Fibroblast of upper back skin (primary cell): Measurements from ENCODE around the gene CAMK2G.

Experiments used
- DNase-seq: peaks from one replicate; pipeline ENCODE4 v3.0.0-alpha.2; 2013

Gene CAMK2G

DNA sequence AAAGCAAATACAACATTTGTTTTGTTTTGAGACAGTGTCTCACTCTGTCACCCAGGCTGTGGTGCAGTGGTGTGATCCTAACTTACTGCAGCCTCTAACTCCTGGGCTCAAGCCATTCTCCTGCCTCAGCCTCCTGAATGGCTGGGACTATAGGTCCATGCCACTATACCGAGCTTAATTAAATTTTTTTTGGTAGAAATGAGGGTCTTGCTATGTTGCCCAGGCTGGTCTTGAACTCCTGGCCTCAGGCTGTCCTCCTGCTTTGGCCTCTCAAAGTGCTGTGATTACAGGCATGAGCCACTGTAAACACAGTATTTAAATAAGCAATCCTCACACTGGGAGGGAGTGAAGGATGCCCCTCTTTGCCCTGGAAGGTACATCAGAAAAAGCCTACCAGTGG, 4.0 kb upstream of the CAMK2G start:
- DNase-seq = no peak

GRCh38 chr10:73877533-73878160, 3.3 kb upstream of the CAMK2G start:
- DNase-seq = no peak

DNA sequence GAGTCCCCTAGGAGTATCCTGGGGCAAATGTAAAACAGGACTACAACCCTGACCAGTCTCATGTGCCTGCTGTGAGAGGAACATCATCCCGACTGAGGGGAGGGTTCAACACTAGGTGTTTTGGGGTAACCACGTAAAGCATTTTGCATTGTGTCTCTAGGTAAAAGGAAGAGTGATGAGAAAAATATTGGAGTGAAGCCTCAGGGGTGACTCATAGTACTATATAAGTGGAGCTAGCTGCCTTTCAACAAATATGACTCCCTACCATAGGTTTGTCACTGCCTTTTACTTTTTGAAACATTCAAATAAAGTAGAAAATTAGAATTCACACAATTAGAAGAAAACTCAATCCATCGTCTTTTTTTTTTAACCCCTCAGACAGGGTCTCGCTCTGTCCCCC, 2.6 kb upstream of the CAMK2G start:
- DNase-seq = peak; percentile 52

DNA sequence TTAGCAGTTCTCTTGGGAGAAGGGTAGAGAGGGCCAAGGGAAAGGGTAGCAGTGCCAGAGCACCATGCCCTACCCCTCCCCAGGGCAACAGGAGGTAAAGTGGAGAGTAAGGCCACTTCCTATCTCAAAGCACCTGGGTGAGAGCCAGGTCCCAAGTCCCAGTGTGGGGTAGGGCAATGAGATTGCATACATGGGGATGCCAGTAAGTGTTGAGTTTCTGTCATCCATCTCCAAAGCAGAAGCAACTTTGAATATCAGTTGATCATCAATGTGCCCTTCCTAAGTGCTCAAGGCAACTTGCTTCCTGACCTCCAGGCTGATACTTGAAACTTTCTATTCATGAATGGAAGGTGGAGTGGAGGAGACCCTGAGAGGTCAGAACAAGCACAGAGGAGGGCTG, 2.2 kb upstream of the CAMK2G start:
- no peak for DNase-seq

- no peak for DNase-seq
Measured at GRCh38 chr10:73876157-73876556, 1.8 kb upstream of the CAMK2G start.

- no peak for DNase-seq
Measured at GRCh38 chr10:73875139-73875475, 752 bp upstream of the CAMK2G start.

DNA sequence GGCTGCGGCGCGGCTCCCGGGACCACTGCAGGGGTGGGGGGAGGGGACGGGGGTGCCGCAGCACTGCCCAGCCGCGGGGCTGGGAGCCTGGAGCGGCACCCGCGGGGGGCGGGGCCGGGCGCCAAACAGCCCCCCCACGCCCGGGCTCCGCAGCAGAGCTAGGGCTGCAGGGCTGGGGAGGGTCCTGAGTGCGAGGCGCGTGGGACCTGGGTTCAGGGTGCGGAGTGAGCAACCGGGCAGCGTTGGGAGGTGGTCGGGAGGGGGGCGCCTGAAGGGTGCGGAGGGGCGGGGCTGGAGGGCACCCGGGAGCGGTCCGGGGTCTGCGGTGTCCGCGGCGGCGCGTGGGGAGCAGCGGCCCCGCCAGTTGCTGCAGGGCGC, 528 bp downstream of the CAMK2G start:
- DNase-seq = no peak

DNA sequence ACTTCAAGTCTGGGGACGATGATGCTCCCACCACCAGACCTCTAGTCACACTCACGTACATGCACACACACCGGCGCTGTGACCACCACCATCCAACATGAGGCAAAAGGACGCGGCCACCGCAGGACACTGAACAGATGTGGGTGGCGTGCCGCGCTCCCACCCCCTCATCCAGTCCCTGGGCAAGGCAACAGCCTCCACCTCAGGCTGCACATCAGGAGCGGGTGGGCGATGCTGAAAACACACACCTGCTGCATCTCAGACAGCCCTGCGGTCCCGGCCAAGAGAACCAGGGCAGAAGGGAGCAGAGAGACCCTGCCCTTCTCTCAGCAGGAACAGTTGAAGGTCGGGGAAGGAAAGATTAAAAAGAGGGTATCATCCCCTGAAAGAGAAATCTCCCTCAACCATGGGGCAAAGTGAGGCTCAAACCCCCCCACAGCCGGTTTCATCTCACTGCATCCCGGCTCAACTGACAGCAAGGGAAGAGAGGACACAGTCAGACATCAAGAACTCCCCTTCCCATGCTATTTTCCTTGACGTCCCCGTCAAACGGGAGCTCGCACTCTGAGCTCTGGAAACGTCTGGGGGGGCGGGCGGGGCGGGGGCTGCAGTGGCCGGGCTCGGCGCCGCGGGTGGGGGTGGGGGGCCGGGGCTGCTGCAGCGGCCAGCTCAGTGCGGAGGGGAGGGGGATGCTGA, 1.1 kb downstream of the CAMK2G start:
- DNase-seq = no peak

DNA sequence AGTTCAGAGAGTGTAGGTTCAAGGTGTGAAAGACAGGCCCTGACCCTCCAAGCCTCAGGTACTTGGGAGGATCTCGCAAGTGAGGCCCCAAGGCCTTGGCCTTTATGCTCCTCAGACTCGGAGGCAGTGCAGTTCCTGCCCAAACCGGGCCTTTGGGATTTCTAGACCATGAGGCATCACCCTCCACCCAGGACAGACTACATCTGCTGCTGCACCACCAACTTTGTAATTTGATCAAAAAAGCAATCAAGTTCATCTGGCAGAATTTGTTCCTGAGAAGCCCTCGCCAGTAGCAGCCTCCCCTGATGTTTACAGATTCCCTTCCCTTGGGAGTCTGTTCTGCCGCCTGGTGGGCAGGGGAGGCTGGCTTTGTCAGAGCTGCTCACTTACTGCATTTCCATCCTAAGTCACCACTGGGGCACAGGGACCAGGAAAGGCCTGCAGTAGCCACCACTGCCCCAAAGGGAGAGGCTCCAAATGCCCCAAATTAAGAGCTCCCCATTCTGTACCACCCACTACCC, 2.1 kb downstream of the CAMK2G start:
- no peak for DNase-seq

DNA sequence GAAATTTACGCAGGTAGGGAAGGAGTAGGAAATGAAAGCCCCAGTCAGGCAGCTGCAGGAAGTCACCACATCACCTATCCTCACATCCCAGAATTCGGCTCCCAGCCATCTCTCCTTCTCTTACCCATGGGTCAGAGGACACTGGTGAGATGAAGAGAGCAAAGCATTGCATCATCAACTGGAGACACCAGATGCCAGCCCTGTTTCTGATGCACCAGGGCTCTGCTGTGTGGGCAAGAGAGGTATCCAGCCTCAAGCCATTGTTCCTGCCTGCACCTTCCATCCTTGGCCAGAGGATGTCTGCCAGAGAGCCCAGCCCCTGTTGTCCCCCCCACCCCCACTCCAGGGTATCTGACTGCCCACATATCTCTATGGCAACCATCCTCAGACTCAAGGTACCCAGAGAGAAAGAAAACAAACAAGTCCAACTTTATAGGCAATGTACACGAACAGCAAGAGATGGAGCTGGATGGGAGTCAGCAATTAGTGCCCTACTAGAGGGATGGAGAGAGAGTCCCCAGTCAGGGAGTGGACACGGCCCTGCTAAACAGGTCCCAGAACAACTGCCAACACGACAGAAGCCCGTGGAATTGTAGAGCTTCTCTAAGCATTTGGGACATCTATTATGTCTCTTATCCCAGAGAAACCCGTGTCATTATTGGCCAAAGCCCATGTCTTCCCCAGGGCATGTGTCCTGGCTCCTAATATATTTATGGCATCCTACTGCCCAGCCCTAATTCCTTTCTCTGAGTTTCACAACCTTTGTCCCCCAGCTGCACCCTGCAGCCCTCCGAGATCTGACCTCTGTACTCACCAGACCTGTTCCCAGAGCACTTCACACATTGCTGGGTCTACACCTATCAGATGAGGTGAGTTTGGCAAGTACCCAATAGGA, 2.8 kb downstream of the CAMK2G start:
- no peak for DNase-seq

DNA sequence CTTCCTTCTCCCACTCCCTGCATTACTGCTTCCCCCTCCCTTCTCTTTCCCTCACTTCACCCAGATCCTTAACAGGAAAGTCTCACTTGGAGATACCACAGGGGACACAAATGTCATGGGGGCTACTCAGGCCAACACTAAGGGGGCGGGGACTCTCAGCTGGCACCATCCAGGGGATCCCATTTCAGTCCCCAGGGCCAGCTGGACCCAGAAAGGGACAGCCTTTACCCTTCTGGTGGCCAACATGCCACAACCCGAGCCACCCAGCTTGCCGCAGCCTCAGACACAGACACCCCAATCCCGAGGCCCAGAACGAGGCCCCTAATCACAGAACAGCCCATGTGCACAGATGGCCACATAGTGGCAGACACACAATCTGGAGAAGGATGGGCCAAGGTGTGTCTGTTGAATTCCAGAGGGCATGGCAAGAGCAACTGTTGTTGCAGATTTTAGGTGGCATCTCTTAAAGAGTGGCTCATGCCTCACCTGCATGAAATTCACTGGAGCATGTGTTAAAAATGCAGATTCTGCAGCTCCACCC, 5.6 kb downstream of the CAMK2G start:
- no peak for DNase-seq

GRCh38 chr10:73867871-73868631, 6.3 kb downstream of the CAMK2G start:
- DNase-seq = no peak

GRCh38 chr10:73867126-73867807, 7.1 kb downstream of the CAMK2G start:
- DNase-seq = no peak

- no peak for DNase-seq
Measured at GRCh38 chr10:73866621-73867020, 7.7 kb downstream of the CAMK2G start.

DNA sequence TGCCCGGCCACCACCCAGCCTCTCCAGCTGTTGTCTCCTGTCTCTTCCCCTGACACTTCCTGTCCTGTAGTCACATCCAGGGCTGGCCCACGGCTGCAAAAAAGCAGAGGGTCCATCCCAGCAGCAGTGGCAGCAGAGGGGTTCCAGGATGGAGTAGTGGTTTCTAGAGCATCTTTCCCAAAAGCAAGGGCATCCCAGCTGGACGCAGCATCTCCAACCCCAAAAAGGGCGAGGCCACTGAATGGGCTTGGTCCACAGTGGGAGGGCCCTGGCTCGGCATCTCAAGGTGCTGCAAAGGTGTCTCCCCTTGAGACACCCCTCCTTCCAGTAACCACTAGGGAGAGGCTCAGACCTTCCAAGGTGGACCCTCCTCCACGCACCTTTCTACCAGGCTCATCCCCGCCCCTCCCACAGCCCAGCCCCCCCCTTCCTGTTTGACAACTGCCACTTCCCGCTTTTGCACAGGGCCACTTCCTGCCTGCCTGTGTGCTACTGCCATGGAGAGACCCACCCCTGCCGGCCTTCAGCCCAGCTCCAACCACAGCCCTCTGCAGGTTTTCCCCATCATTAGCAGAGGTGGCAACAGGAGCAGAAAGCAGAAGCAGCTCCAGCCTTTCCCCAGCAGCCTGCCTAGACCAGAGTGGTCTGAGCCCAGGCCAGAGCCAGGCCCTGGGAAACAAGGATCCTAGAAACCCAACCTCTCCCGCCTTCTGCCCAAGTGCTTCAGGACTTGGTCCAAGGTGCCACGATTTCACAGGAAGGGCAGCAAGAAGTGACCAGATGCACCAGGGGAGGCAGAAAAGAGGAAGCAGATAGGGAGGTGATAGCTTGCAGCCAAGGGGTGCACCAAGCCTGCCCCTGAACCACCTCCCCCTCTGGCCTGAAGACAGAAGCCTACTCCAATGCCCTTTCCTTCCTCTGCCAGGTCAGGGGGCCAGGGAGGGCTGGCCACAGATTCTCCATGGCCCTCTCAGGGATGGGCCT, 8.6 kb downstream of the CAMK2G start:
- no peak for DNase-seq

GRCh38 chr10:73865107-73865458, 9.3 kb downstream of the CAMK2G start:
- no peak for DNase-seq

DNA sequence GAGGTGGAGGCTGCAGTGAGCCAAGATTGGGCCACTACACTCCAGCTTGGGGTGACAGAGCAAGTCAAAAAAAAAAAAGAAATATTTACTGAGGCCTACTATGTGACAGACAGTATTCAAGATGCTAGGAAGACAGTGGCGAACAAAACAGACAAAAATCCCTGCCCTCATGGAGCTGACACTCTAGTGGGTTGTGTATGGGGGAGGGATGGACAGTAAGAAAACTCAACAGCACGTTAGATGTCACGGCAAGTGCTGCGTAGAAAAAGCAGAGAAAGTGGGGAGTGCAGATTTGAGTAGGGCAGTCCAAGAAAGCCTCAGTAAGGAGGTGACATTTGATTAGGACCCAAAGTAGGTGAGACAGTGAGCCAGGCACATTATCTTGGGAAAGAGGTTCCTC, 10.1 kb downstream of the CAMK2G start:
- DNase-seq = no peak

- no peak for DNase-seq
Measured at GRCh38 chr10:73863039-73863817, 11.1 kb downstream of the CAMK2G start.

DNA sequence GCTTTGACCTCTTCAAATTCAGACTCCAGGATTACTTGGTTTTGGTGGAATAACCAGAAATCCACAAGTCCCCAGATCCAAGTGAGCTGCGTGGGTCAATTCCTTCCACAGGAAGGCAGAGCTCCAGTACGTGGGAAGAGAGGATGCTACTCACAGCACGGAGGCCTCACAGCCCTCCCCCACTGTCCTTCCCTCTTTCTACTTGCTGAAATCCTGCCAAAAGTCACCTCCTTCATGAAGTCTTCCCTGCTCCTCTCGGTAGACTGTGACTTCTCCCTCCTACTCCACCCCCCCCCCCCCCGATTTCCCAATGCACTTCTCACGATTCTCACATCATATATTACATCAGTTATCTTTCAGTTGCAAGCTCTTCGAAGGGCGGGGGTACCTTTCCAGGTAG, 12.3 kb downstream of the CAMK2G start:
- DNase-seq = no peak
